ENCODE data around the gene PTPRG.

The PTPRG gene

GRCh38 chr3:61780455-61781228, 219.3 kb downstream of the PTPRG start:
- no peak overlapping the region for H3K4me2 ChIP-seq (ENCODE audit: low read length)
- H3K4me1 ChIP-seq (ENCODE audit: control insufficient read depth, low read length) = no peaks in the 10 kb centered on the region
- H3K4me3 ChIP-seq (ENCODE audit: low read length) = no peak overlapping the region
- no peaks in the 10 kb centered on the region for H3K36me3 ChIP-seq (ENCODE audit: control insufficient read depth, low read length)
- H3K27ac ChIP-seq (ENCODE audit: low read depth, low read length) = no peak overlapping the region
- H4K20me1 ChIP-seq (ENCODE audit: control insufficient read depth, insufficient read depth, low read depth, low read length) = no peaks in the 10 kb centered on the region
- no peaks in the 10 kb centered on the region for H3K9me2 ChIP-seq (replicated peaks; ENCODE audit: control insufficient read depth, low read length)
- H3K79me2 ChIP-seq (ENCODE audit: control insufficient read depth, low read length) = no peaks in the 10 kb centered on the region
- H3F3A ChIP-seq (ENCODE audit: control insufficient read depth, insufficient read depth) = no peaks in the 10 kb centered on the region
- no peaks in the 10 kb centered on the region for H3K9me3 ChIP-seq (ENCODE audit: control insufficient read depth, insufficient read depth, low read length)
- no peaks in the 10 kb centered on the region for H3K27me3 ChIP-seq (ENCODE audit: control insufficient read depth, low read length)
- TF ChIP-seq, protein P1, sequence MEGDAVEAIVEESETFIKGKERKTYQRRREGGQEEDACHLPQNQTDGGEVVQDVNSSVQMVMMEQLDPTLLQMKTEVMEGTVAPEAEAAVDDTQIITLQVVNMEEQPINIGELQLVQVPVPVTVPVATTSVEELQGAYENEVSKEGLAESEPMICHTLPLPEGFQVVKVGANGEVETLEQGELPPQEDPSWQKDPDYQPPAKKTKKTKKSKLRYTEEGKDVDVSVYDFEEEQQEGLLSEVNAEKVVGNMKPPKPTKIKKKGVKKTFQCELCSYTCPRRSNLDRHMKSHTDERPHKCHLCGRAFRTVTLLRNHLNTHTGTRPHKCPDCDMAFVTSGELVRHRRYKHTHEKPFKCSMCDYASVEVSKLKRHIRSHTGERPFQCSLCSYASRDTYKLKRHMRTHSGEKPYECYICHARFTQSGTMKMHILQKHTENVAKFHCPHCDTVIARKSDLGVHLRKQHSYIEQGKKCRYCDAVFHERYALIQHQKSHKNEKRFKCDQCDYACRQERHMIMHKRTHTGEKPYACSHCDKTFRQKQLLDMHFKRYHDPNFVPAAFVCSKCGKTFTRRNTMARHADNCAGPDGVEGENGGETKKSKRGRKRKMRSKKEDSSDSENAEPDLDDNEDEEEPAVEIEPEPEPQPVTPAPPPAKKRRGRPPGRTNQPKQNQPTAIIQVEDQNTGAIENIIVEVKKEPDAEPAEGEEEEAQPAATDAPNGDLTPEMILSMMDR (IDR thresholded peaks at IDR 0.05; ENCODE audit: low read depth, low read length, poor library complexity, severe bottlenecking) = no peak
- TF ChIP-seq EZH2phosphoT487 (IDR thresholded peaks at IDR 0.05; ENCODE audit: borderline replicate concordance, low read length) = no peak

DNA sequence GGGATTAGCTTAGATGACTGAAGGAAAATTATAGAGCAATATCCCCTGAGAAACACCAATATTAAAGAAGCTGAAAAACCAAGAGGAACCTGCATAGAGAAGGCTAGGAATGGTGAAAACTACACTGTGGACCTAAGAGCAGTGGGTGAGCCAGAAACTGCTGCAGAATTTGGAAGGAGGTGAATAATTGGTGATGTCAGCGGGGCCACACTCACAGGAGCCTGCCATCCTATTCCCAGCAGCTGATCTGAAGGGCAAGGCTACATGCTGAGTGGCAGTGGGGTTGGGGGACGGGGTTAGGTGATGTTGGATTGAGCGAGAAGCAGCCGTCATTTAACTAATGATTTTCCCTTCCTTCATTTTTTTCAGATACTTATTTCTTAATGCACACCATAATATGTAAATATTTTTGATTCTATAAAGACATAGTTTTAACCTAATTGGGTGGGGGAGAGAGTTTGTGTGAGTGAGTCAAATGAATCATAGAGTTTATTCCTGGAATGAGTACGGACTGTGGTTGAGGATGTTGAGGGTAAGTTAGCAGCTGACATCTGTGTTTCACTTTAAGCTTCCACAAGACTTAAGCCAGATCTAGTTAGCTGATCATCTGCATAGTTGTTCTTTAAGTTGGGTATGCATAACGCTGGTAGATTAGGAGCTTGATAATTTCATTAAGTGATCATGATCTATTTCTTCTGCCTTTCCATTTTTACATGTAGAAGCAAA, 222.8 kb downstream of the PTPRG start:
- no peaks in the 10 kb centered on the region for H3K9me3 ChIP-seq (ENCODE audit: control insufficient read depth, insufficient read depth, low read length)
- peaks cover 1% of the 10 kb centered on the region; the same call in 1 of the 2 replicates for H3K27me3 ChIP-seq (ENCODE audit: control insufficient read depth, low read length)
- H3K36me3 ChIP-seq (ENCODE audit: control insufficient read depth, low read length) = no peaks in the 10 kb centered on the region
- no peak overlapping the region for H3K4me3 ChIP-seq (ENCODE audit: low read length)
- H3K9me2 ChIP-seq (replicated peaks; ENCODE audit: control insufficient read depth, low read length) = no peaks in the 10 kb centered on the region
- no peak overlapping the region for H3K27ac ChIP-seq (ENCODE audit: low read depth, low read length)
- no peaks in the 10 kb centered on the region for H3F3A ChIP-seq (ENCODE audit: control insufficient read depth, insufficient read depth)
- TF ChIP-seq, protein P1 (IDR thresholded peaks at IDR 0.05; ENCODE audit: low read depth, low read length, poor library complexity, severe bottlenecking) = no peak
- no peak for TF ChIP-seq EZH2phosphoT487 (IDR thresholded peaks at IDR 0.05; ENCODE audit: borderline replicate concordance, low read length)
- no peaks in the 10 kb centered on the region for H3K79me2 ChIP-seq (ENCODE audit: control insufficient read depth, low read length)
- H4K20me1 ChIP-seq (ENCODE audit: control insufficient read depth, insufficient read depth, low read depth, low read length) = no peaks in the 10 kb centered on the region
- H3K4me2 ChIP-seq (ENCODE audit: low read length) = no peak overlapping the region
- H3K4me1 ChIP-seq (ENCODE audit: control insufficient read depth, low read length) = no peaks in the 10 kb centered on the region

DNA sequence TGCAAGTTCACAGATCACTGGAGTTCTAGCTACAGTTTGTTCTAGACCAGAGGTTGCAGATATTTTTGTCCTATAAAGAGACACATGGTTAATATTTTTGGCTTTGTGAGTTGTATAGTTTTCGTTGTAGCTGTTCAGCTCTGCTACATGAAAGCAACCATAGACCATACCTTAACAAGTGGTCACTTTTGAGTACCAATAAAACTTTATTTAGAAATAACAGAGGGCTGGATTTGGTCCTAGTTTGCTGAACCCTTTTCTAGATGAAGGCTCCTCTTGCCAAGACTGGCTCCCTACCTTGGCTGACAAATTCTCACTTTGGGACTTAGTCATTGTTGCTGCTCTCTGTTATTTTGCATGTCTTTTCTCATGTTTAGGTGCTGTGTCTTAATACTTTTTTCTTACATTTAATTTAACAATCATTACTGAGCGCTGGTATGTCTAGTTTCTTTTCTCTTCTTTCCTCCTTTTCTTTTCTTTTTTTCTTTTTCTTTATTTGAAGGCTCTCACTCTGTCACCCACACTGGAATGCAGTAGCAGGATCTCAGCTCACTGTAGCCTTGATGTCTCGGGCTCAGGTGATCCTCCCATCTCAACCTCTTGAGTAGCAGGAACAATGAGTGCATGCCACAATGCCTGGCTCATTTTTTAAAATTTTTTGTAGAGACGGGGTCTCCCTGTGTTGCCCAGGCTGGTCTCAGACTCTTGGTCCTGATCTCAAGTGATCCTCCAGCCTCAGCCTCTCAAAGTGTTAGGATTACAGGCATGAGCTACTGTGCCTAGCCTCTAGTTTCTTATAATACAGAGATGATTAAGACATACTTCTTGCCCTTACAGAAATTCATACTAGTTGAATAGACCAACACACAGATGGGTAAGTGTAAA, 227.5 kb downstream of the PTPRG start:
- Histone ChIP-seq H3K27me3 (ENCODE audit: control insufficient read depth, low read length) (peaks cover 7% of the 10 kb centered on the region; the same call in 1 of the 2 replicates), H3F3A (ENCODE audit: control insufficient read depth, insufficient read depth) (no peaks in the 10 kb centered on the region), H3K4me3 (ENCODE audit: low read length) (no peak overlapping the region), H3K9me2 (replicated peaks; ENCODE audit: control insufficient read depth, low read length) (no peaks in the 10 kb centered on the region), H3K4me2 (ENCODE audit: low read length) (no peak overlapping the region), H3K79me2 (ENCODE audit: control insufficient read depth, low read length) (no peaks in the 10 kb centered on the region), H3K9me3 (ENCODE audit: control insufficient read depth, insufficient read depth, low read length) (no peaks in the 10 kb centered on the region), H4K20me1 (ENCODE audit: control insufficient read depth, insufficient read depth, low read depth, low read length) (no peaks in the 10 kb centered on the region), H3K27ac (ENCODE audit: low read depth, low read length) (no peak overlapping the region), H3K4me1 (ENCODE audit: control insufficient read depth, low read length) (no peaks in the 10 kb centered on the region), H3K36me3 (ENCODE audit: control insufficient read depth, low read length) (no peaks in the 10 kb centered on the region)
- TF ChIP-seq, protein P1 (IDR thresholded peaks at IDR 0.05; ENCODE audit: low read depth, low read length, poor library complexity, severe bottlenecking) = no peak
- no peak for TF ChIP-seq EZH2phosphoT487 (IDR thresholded peaks at IDR 0.05; ENCODE audit: borderline replicate concordance, low read length)

Data from DOHH2 (cell line).